ENCODE measurements around the gene PRKCA. TPM values are rescaled to one million over a fixed set of nuclear protein-coding genes. Genes with fewer than 3 reads are reported as not detected.

The PRKCA gene
- total RNA-seq, 1 donor from 2014 or later = 5.6 TPM

DNA sequence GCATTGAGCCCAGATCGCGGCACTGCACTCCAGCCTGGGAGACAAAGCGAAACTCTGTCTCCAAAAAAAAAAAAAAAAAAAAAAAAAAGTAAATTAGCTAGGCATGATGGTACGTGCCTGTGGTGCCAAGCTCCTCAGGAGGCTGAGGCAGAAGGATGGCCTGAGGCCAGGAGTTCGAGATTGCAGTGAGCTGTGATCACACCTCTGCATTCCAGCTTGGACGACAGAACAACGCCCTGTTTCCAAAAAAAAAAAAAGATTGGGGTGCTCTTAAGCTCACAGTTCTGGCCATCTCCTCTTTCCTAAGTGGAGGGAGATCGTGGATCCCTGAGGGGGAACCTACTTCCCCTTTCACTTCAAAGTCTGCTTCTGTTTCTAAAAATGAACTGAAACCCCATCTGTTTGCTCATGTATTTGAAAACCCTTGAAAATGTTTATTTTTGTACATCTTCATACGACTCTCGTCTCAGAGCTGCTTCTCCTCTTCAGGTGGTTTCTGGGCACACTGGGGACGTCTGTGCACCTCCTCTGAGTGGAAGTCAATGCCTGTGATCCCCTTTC lies 138.8 kb downstream of the PRKCA start:
- H3K4me1 ChIP-seq = no peaks in the 10 kb centered on the region
- H3K27ac ChIP-seq (replicated peaks) = no peak overlapping the region
- no peaks in the 10 kb centered on the region for H3K36me3 ChIP-seq
- H3K9me3 ChIP-seq (replicated peaks) = no peaks in the 10 kb centered on the region
- DNase-seq = no peak
- intact Hi-C loops (cut with micrococcal nuclease) = no loop called here
- TF ChIP-seq, protein P1, sequence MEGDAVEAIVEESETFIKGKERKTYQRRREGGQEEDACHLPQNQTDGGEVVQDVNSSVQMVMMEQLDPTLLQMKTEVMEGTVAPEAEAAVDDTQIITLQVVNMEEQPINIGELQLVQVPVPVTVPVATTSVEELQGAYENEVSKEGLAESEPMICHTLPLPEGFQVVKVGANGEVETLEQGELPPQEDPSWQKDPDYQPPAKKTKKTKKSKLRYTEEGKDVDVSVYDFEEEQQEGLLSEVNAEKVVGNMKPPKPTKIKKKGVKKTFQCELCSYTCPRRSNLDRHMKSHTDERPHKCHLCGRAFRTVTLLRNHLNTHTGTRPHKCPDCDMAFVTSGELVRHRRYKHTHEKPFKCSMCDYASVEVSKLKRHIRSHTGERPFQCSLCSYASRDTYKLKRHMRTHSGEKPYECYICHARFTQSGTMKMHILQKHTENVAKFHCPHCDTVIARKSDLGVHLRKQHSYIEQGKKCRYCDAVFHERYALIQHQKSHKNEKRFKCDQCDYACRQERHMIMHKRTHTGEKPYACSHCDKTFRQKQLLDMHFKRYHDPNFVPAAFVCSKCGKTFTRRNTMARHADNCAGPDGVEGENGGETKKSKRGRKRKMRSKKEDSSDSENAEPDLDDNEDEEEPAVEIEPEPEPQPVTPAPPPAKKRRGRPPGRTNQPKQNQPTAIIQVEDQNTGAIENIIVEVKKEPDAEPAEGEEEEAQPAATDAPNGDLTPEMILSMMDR (IDR thresholded peaks at IDR 0.05; ENCODE audit: borderline replicate concordance) = no peak
- no peaks in the 10 kb centered on the region for H3K27me3 ChIP-seq (ENCODE audit: low read depth)
- H3K4me3 ChIP-seq = no peak overlapping the region

DNA sequence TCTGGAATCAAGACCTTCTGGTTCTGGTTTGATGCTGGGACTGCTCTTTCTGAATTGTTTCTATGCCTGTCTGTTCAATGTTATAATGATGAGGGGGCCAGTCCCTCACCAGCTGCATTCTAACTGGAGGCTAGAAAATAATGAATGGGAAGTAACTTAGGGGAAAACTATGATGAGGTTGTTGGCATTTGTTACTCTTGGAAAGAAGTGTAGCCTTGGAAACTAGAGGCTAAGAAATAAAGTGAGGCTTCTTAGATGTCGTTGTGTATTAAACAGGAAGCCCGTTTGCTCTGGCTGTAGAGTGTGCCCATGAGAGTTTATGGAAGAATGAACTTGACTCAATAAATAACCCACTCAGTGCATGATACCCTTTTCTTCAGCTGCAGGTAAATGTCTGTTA lies 140.8 kb downstream of the PRKCA start:
- Histone ChIP-seq H3K36me3 (no peaks in the 10 kb centered on the region), H3K4me1 (no peaks in the 10 kb centered on the region), H3K27ac (replicated peaks) (no peak overlapping the region), H3K9me3 (replicated peaks) (no peaks in the 10 kb centered on the region), H3K4me3 (no peak overlapping the region), H3K27me3 (ENCODE audit: low read depth) (no peaks in the 10 kb centered on the region)
- no peak for DNase-seq
- TF ChIP-seq, protein P1 (IDR thresholded peaks at IDR 0.05; ENCODE audit: borderline replicate concordance) = no peak
- intact Hi-C loops (cut with micrococcal nuclease) = no loop called here

DNA sequence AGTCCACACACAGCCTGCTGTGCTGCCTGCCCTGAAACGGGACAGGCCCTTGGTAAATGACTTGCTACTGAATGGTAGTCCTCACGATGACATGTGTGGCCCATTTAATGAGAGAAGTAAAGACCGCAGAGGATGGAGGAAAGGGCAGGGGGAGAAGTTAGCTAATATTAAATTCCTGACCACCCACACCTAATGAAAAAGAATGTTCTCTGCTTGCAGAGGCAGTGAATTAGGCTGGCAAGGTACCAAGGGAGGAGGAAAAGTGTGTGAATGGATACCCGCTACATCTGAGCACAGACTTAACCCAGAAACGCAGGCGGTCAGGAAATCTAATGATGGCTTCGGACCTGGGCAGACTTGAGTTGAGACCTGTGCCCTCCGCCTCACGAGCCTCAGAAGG lies 141.2 kb downstream of the PRKCA start:
- intact Hi-C loops (cut with micrococcal nuclease) = no loop called here
- TF ChIP-seq, protein P1 (IDR thresholded peaks at IDR 0.05; ENCODE audit: borderline replicate concordance) = no peak
- H3K27me3 ChIP-seq (ENCODE audit: low read depth) = no peaks in the 10 kb centered on the region
- no peak overlapping the region for H3K4me3 ChIP-seq
- no peak for DNase-seq
- no peaks in the 10 kb centered on the region for H3K36me3 ChIP-seq
- H3K27ac ChIP-seq (replicated peaks) = no peak overlapping the region
- H3K4me1 ChIP-seq = no peaks in the 10 kb centered on the region
- no peaks in the 10 kb centered on the region for H3K9me3 ChIP-seq (replicated peaks)

DNA sequence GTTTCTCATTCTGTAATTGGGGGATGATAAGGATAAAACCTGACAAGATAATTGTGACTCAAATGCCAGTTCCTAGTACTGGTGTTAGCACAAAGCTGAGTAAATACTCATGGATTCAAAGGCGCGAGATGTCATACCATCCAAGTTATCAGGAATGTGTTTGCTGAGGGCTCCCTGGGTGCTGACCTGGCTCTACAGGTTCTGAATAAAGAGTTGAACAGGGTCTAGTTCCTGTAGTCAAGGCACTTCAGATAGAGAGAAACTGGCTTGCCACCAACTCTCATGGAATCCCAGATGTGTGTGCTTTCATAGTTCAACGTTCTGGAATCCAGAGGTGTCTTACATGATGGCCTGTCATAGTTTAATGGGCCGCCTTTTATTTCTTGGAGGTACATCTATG lies 141.6 kb downstream of the PRKCA start:
- no peaks in the 10 kb centered on the region for H3K36me3 ChIP-seq
- TF ChIP-seq, protein P1 (IDR thresholded peaks at IDR 0.05; ENCODE audit: borderline replicate concordance) = no peak
- H3K27me3 ChIP-seq (ENCODE audit: low read depth) = no peaks in the 10 kb centered on the region
- intact Hi-C loops (cut with micrococcal nuclease) = no loop called here
- no peak for DNase-seq
- no peak overlapping the region for H3K4me3 ChIP-seq
- H3K4me1 ChIP-seq = no peaks in the 10 kb centered on the region
- H3K27ac ChIP-seq (replicated peaks) = no peak overlapping the region
- no peaks in the 10 kb centered on the region for H3K9me3 ChIP-seq (replicated peaks)

DNA sequence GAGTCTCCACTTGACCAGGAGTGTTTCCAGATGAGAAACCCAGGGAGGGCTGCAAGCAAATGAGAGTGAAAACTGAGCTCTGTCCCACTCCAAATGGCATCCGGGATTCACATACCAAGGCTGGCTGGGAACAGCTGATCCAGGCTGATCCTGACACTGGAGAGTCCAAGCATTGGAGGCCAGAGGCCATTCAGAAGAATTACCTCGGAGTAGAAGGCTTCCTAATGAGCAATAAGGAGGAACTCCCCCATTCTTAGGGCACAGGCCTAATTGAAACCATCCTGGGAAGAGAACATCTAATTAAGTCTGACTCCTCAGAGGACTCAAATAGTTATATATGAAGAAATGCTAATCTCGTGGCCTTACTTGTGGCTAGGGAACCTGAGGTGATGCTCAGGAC lies 142.8 kb downstream of the PRKCA start:
- intact Hi-C loops (cut with micrococcal nuclease) = no loop called here
- Histone ChIP-seq H3K4me3 (no peak overlapping the region), H3K4me1 (no peaks in the 10 kb centered on the region), H3K27ac (replicated peaks) (no peak overlapping the region), H3K27me3 (ENCODE audit: low read depth) (no peaks in the 10 kb centered on the region), H3K9me3 (replicated peaks) (no peaks in the 10 kb centered on the region), H3K36me3 (no peaks in the 10 kb centered on the region)
- TF ChIP-seq, protein P1 (IDR thresholded peaks at IDR 0.05; ENCODE audit: borderline replicate concordance) = no peak
- DNase-seq = no peak
